NCI-H187 treated with DMSO at 0.1 percent for 48 hours (cell line): ENCODE results near the gene CALML5.

Source experiments
- DNase-seq: peaks from one replicate; lab custom pipeline; 2025; lab: John Stamatoyannopoulos, UW

CALML5 gene

GRCh38 chr10:5533098-5533731, 33.8 kb upstream of the CALML5 start:
- no peak for DNase-seq

- no peak for DNase-seq
Measured at GRCh38 chr10:5532618-5533097, 33.3 kb upstream of the CALML5 start.

GRCh38 chr10:5532307-5532605, 32.9 kb upstream of the CALML5 start:
- no peak for DNase-seq

GRCh38 chr10:5531558-5532306, 32.4 kb upstream of the CALML5 start:
- DNase-seq = no peak

- DNase-seq = no peak
Measured at GRCh38 chr10:5530846-5531557, 31.6 kb upstream of the CALML5 start.

- no peak for DNase-seq
Measured at GRCh38 chr10:5530412-5530806, 31.0 kb upstream of the CALML5 start.

- no peak for DNase-seq
Measured at GRCh38 chr10:5529702-5530411, 30.5 kb upstream of the CALML5 start.

GRCh38 chr10:5528989-5529701, 29.8 kb upstream of the CALML5 start:
- no peak for DNase-seq

- DNase-seq = no peak
Measured at GRCh38 chr10:5527332-5528200, 28.2 kb upstream of the CALML5 start.

GRCh38 chr10:5526691-5527331, 27.4 kb upstream of the CALML5 start:
- DNase-seq = no peak

- no peak for DNase-seq
Measured at GRCh38 chr10:5525561-5526341, 26.4 kb upstream of the CALML5 start.

- DNase-seq = no peak
Measured at GRCh38 chr10:5524641-5525560, 25.5 kb upstream of the CALML5 start, which contains the start of gene CALML3. Gene CALML3, plus strand, starts transcription at chr10:5524961. Its CDS starts 125 bp downstream, at chr10:5525086.

- no peak for DNase-seq
Measured at GRCh38 chr10:5523796-5524574, 24.6 kb upstream of the CALML5 start.

- no peak for DNase-seq
Measured at GRCh38 chr10:5522913-5523560, 23.7 kb upstream of the CALML5 start.

GRCh38 chr10:5519054-5519453, 19.7 kb upstream of the CALML5 start:
- no peak for DNase-seq

- DNase-seq = peak; percentile 81
Measured at GRCh38 chr10:5518143-5518542, 18.8 kb upstream of the CALML5 start.

GRCh38 chr10:5517546-5517945, 18.2 kb upstream of the CALML5 start:
- no peak for DNase-seq
